Measurements from ENCODE around the gene IKZF3. TPM values are rescaled to one million over a fixed set of nuclear protein-coding genes. Genes with fewer than 3 reads are reported as not detected.
A peak's percentile ranks its signal among the peaks of the same experiment; 100 is the strongest.
"Not testable (repeated sequence)": the region's sequence is repeated elsewhere in the genome, so short reads cannot be mapped to it uniquely, and the experiment has no call there.

The IKZF3 gene
- total and polyA plus RNA-seq, 10 of the 15 experiments (the other 5 are each of a cell fraction or from before 2014, with no cell fraction given) = 5.5 to 98.2 (median 47.6) TPM

DNA sequence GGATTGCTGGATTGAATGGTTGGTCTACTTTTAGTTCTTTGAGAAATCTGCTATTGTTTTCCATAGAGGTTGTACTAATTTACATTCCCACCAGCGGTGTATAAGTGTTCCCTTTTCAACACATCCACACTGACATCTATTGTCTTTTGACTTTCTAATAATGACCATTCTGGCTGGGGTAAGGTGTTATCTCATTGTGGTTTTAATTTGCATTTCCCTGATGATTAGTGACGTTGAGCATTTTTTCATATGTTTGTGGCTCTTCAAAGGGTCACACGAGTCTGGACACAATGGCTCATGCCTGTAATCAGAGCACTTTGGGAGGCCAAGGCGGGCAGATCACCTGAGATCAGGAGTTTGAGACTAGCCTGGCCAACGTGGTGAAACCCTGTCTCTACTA, 22.0 kb upstream of the IKZF3 start:
- BruUV-seq (replicated peaks); in situ Hi-C loops (cut with MboI); H3K27me3 ChIP-seq (replicated peaks in 1 of 2; ENCODE audit: control insufficient read depth in 2 of 2, insufficient read depth in 2 of 2, low read length in 1 of 2); DNase-seq (ENCODE audit: low read depth, low spot score); H3K4me1 ChIP-seq (ENCODE audit: control insufficient read depth, insufficient read depth, low read length); RAD21 ChIA-PET (ENCODE audit: unreplicated experiment); H3K9me3 ChIP-seq (replicated peaks; ENCODE audit: control insufficient read depth, insufficient read depth, low read length); H3K27ac ChIP-seq (ENCODE audit: control insufficient read depth, insufficient read depth); H3K9ac ChIP-seq (ENCODE audit: control insufficient read depth, insufficient read depth, low read length); H4K20me1 ChIP-seq (ENCODE audit: control insufficient read depth, insufficient read depth); H3K4me2 ChIP-seq (ENCODE audit: control insufficient read depth, insufficient read depth); H3K36me3 ChIP-seq (ENCODE audit: control insufficient read depth in 2 of 2, insufficient read depth in 2 of 2, low read length in 1 of 2); H2AFZ ChIP-seq (ENCODE audit: control insufficient read depth, low read depth, low read length); H3K4me3 ChIP-seq; H3K79me2 ChIP-seq (ENCODE audit: control insufficient read depth, insufficient read depth, low read length); FAIRE-seq; intact Hi-C loops (cut with micrococcal nuclease; ENCODE audit: unreplicated experiment): not testable (repeated sequence)
- CTCF ChIA-PET = interaction anchor here (1.0 to 1.4 kb wide), 2 partner anchors 13 to 94 kb away, joined by 3 to 5 read pairs; partner anchors contain the start of gene PSMD3
- SMC1A ChIA-PET (ENCODE audit: uncharacterized antibody, unreplicated experiment) = interaction anchor here (0.9 to 1.7 kb wide), 3 partner anchors 10 to 16 kb away, joined by 3 to 9 read pairs (median 3); no protein-coding TSS in a partner anchor
- TF ChIP-seq DPF2 (IDR thresholded peaks at IDR 0.05) (peak; percentile 18; the same call in 1 of the 2 replicates), CREM (IDR thresholded peaks at IDR 0.05; ENCODE audit: low read depth) (peak; percentile 42; the same call in 1 of the 2 replicates), EP300 (IDR thresholded peaks at IDR 0.05; ENCODE audit: borderline replicate concordance in 1 of 2, control insufficient read depth in 1 of 2, low read depth in 2 of 2, low read length in 2 of 2) (peak in 1 of 2 experiments; percentile 51; a peak in 1 of 4 replicates), BHLHE40 (IDR thresholded peaks at IDR 0.05; ENCODE audit: borderline replicate concordance in 1 of 2, low read depth in 2 of 2, low read length in 1 of 2) (peak; percentile 26 to 83; a peak in 3 of 4 replicates), RUNX3 (IDR thresholded peaks at IDR 0.05; ENCODE audit: low read length) (peak; percentile 35; the same call in 1 of the 2 replicates), IKZF2 (IDR thresholded peaks at IDR 0.05) (peak; percentile 58 to 70; a peak in 3 of 4 replicates), POU2F2 (IDR thresholded peaks at IDR 0.05; ENCODE audit: borderline replicate concordance, low read depth, low read length) (peak; percentile 74; the same call in 1 of the 3 replicates), MEF2B (IDR thresholded peaks at IDR 0.05; ENCODE audit: partially characterized antibody, poor library complexity, severe bottlenecking) (peak; percentile 45), IKZF1 (conservative IDR thresholded peaks at IDR 0.05) (peak; percentile 47), MTA2 (IDR thresholded peaks at IDR 0.05; ENCODE audit: low read depth) (peak; percentile 87), PKNOX1 (IDR thresholded peaks at IDR 0.05) (0 out of 2 replicates have a peak, but pooled peaks have one; percentile 5), ATF7 (IDR thresholded peaks at IDR 0.05; ENCODE audit: low read depth) (peak; percentile 85), NBN (IDR thresholded peaks at IDR 0.05) (0 out of 2 replicates have a peak, but pooled peaks have one; percentile 45), NR2F1 (conservative IDR thresholded peaks at IDR 0.05) (peak; percentile 52; the same call in 1 of the 2 replicates)
- TF ChIP-seq, protein P1, sequence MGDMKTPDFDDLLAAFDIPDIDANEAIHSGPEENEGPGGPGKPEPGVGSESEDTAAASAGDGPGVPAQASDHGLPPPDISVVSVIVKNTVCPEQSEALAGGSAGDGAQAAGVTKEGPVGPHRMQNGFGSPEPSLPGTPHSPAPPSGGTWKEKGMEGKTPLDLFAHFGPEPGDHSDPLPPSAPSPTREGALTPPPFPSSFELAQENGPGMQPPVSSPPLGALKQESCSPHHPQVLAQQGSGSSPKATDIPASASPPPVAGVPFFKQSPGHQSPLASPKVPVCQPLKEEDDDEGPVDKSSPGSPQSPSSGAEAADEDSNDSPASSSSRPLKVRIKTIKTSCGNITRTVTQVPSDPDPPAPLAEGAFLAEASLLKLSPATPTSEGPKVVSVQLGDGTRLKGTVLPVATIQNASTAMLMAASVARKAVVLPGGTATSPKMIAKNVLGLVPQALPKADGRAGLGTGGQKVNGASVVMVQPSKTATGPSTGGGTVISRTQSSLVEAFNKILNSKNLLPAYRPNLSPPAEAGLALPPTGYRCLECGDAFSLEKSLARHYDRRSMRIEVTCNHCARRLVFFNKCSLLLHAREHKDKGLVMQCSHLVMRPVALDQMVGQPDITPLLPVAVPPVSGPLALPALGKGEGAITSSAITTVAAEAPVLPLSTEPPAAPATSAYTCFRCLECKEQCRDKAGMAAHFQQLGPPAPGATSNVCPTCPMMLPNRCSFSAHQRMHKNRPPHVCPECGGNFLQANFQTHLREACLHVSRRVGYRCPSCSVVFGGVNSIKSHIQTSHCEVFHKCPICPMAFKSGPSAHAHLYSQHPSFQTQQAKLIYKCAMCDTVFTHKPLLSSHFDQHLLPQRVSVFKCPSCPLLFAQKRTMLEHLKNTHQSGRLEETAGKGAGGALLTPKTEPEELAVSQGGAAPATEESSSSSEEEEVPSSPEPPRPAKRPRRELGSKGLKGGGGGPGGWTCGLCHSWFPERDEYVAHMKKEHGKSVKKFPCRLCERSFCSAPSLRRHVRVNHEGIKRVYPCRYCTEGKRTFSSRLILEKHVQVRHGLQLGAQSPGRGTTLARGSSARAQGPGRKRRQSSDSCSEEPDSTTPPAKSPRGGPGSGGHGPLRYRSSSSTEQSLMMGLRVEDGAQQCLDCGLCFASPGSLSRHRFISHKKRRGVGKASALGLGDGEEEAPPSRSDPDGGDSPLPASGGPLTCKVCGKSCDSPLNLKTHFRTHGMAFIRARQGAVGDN (IDR thresholded peaks at IDR 0.05) = 0 out of 2 replicates have a peak, but pooled peaks have one; percentile 25
- POLR2A ChIA-PET = interaction anchor here (1.1 kb wide), 1 partner anchor 91 kb away, joined by 7 read pairs; no protein-coding TSS in a partner anchor
- ATAC-seq = peak; percentile 85
- WGBS (ENCODE audit: insufficient coverage, insufficient replicate concordance, low lambda C conversion rate, missing lambda C conversion rate) = 31% methylated on average over 5 of the region's 5 CpGs
